Stimulated activated naive CD4-positive, alpha-beta T cell treated with Interleukin-2 at 50 U/mL for 16 hours (primary cell): Measurements from ENCODE around the gene EVX2.

ENCODE experiments used
- DNase-seq: peaks from one replicate; lab custom pipeline; 2025; lab: John Stamatoyannopoulos, UW

EVX2 gene

GRCh38 chr2:176096243-176096985 is 12.7 kb upstream of the EVX2 start:
- DNase-seq = no peak

DNA sequence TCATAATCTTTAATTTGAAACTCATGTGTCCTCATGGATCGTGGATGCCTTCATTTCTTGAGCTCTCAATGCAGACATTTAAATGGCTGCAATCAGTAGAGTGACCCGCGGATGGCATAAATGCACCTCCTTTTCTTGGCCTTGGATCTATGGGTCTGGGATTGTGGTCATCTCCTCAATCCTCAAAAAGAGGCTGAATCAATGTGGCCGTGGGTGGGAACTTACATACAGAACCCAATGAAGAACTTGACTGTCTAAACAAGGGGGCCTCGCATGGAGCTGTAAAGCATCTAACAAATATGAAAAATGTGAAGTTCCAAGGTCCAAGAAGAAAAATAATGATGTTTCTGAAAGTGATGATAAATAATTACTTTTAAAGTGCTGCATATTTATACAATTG is 11.7 kb upstream of the EVX2 start:
- DNase-seq = no peak

GRCh38 chr2:176094349-176094748 is 10.6 kb upstream of the EVX2 start:
- DNase-seq = no peak

DNA sequence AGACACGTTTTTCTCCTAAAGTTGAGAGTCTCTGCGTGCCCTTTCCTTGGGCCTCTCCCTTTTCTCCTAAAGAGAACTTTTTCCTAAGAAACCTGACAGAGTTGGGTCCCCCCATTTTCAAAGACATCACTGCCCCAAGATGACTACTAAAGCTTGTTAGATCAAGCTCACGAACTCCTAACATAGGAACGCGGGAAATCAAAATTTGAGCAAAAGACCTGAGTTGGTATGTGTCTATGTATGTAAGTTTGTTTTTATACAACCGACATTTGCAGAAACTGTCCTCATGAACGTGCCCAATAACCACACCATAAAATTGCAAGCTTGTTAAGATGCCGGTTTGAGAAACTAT is 10.1 kb upstream of the EVX2 start:
- no peak for DNase-seq

DNA sequence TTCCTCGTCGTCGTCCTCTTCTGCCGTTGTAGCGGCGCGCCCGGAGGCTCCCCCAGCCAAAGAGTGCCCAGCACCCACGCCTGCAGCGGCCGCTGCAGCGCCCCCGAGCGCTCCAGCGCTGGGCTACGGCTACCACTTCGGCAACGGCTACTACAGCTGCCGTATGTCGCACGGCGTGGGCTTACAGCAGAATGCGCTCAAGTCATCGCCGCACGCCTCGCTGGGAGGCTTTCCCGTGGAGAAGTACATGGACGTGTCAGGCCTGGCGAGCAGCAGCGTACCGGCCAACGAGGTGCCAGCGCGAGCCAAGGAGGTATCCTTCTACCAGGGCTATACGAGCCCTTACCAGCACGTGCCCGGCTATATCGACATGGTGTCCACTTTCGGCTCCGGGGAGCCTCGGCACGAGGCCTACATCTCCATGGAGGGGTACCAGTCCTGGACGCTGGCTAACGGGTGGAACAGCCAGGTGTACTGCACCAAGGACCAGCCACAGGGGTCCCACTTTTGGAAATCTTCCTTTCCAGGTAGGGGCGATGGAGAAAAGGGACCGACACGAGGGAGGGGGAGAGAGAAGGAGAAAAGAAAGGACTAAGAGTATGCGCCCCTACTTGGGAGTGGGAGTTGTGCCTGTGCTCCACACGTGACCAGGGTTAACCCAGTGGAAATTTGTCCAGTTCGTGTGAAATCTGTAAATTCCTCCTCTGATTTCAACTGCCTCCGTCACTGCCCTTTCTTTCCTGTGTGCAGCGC is 9.6 kb upstream of the EVX2 start:
- DNase-seq = no peak

- no peak for DNase-seq
Observed at GRCh38 chr2:176092270-176093144, 8.7 kb upstream of the EVX2 start, which contains the start of gene HOXD13. Gene HOXD13, plus strand, starts transcription at chr2:176092721. Its CDS starts 170 bp downstream, at chr2:176092891.

- no peak for DNase-seq
Observed at GRCh38 chr2:176091329-176092258, 7.8 kb upstream of the EVX2 start.

- DNase-seq = no peak
Observed at GRCh38 chr2:176090862-176091261, 7.1 kb upstream of the EVX2 start.

DNA sequence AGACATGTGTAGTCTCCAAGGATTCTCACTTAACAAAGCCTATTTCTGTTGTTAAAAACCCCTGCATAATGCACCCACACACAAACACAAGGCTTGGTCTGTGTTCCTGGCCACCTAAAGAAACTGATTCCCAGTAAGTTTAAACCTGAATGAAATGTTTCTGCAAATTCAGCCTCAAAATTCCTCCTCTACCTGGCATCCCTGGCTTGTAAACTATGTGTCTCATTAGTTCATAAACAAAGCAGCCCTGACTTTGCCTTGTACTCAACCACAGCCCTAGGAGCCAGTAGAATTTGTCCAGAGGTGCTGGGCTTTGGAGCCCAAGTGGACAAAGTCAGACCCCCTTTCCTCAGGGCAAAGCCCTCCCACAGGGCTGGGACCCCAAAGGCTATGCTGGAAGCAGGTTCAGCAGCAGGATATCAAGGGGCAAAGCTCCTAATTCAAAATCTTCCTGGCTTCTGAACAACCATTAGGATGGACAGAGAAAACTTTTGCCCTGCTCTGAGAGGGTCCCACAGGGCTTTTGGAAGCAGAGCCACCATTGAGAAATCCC is 6.2 kb upstream of the EVX2 start:
- DNase-seq = no peak

DNA sequence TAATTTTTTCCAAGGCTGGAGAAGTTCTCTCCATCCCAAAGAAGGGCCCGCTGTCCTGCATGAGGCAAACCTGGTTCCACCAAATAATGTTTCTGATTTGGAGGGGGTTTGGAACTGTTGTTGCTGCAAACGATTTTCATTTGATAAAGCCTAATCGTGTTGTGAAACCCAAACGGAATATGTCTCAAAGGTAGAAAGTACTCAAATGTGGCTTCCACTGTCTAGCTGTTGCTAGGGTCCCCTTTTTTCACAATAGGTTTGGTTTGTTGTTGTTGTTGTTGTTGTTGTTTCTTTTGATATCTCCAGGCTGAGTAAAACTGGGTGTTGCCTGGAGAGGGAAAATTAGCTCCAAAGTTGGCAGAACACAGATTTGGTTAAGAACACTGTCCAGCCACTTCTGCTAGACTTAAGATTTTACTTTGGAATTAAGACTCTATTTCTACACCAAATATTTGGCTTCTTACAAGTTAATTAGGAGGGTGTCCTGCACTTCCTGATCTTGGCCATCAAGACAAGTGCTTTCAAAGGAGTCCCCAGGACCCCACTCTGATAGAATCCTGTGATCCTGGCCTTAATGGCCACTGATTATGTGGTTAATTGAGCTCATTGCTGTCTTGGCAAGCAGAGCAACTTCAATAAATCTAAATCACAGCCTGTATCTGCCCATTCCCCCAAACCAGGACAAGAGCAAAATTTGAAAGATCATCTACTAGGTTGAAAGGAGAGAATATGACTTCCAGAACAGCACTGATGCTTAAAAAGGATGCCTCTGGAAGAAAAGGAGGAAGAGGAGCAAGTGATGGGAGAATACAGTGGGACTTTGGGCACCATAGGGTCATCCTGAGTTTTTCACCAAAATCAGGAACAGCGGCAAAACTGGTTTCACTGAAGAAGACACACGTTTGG is 5.4 kb upstream of the EVX2 start:
- no peak for DNase-seq

- no peak for DNase-seq
Observed at GRCh38 chr2:176088048-176088936, 4.5 kb upstream of the EVX2 start.

- DNase-seq = no peak
Observed at GRCh38 chr2:176087330-176088047, 3.7 kb upstream of the EVX2 start.

DNA sequence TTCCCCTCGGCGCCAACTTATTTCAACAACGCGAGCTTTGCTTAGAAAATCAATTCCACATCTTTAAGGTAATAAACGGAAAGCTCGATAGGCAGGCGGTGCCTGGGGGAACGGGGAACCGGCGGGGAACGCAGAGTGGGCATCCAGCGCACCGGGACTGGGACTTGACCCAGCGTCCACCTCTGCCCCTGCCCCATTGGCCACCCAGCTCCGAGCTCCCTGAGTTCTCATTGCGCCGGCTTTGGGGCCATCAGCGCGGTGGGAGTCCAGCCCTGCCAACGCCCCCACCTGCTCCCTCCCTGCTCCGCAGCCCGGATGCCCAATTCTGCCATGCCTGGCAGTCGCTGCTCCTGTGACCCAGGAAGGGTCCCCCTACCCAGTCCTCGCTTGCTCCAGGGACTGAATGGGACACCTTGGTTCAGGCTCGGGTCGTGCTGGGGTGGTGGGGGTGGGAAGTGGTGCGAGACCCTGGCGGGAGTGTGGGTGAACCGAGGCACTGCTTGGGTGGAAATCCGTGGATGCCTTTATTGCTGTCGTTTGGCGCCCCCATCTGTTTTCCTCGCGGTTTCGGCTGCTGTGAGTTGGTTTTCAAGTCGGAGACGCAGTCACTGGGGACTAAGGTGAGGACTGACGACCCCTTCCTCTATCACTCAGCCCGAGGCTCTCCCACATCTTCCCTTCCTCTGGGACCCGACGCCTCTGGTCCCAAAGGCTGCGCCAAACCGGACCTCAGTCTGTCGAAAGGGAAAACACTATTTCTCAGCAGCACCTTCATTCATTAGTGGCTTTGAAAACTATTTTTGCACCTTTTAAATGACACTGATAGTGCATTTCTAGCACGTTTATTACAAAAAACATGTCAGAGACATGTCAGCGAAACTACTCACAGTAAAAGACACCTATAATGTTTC is 2.4 kb upstream of the EVX2 start:
- DNase-seq = no peak

- DNase-seq = no peak
Observed at GRCh38 chr2:176085120-176085788, 1.5 kb upstream of the EVX2 start.

GRCh38 chr2:176084611-176085119 is 903 bp upstream of the EVX2 start:
- no peak for DNase-seq
